Stimulated activated CD8-positive, alpha-beta memory T cell treated with anti-CD3 and anti-CD28 coated beads, Interleukin-4, amount 100 ng/mL, for 48 hours (primary cell): Measurements from ENCODE around the gene TBC1D16.

Experiments used
- DNase-seq: peaks from one replicate; pipeline ENCODE4 v3.0.0-alpha.2; 2020

The TBC1D16 gene

DNA sequence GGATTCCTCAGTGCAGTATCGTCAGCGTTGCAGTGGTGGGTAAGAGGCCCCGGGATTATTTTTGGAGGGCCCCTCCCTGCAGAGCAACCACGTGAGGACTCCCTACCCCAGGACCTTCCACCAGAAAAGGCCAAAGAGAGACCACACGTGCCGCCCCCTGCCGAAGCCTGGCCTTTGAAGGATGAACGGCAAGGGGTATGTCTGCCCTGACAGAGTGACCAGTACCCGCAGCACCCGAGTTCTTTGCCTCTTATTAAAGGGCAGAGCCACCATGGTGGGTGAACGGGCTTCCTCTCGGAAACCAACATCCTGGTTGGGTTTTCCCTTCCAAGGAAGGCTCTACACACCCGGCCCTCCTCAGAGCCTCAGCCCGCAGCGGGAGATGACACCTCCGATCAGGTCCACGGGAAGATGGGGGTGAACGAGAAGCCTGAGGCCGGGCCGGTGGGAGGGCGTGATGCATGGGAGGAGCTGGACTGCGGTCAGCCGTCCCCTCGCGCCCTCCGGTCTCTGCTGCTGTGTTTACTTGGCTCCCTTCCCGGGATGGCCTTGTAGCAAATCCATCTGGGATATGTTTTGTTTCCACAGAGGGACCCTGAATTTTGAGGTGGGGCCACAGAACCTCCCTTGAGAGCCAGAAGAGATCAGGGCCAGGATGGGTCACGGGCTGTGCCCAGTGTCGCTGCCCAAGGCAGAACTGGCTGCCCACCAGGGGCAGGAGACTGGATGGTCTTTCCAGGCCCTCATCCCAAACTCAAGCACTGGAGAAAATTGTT lies 49.1 kb downstream of the TBC1D16 start:
- no peak for DNase-seq

GRCh38 chr17:79985943-79986391 lies 49.7 kb downstream of the TBC1D16 start:
- DNase-seq = no peak

- no peak for DNase-seq
Measured at GRCh38 chr17:79985361-79985942, 50.2 kb downstream of the TBC1D16 start.

- DNase-seq = no peak
Measured at GRCh38 chr17:79984877-79985276, 50.8 kb downstream of the TBC1D16 start.

DNA sequence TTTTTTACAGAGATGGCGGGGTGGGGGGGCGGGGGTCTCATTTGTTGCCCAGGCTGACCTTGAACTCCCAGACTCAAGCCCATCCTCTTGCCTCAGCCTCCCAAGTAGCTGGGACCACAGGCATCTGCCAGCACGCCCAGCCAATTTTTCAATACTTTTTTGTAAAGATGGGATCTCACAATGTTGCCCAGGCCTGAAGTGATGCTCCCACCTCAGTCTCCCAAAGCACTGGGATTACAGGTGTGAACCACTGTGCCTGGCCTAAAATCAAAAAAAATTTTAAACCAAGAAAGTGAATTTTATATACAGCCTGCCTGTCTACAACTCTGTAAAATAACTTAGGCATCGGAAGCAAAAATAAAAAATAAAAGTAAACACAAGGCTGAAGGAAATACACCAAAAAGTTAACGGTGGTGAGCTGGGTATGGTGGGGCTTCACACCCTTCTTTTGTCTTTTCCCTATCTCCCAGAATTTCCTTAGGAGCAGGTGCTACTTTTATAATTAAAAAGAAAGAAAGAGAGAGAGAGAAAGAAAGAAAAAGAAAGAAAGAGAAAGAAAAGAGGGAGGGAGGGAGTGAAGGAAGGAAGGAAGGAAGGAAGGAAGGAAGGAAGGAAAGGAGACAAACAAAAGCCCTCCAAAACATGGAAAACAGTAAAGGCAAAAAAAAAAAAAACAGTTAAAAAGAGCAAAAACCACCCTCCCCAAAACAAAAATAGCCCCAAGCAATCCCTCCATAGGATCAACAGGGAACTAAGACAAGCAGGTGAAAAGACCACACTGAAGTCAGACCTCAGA lies 51.4 kb downstream of the TBC1D16 start:
- no peak for DNase-seq

GRCh38 chr17:79983456-79983855 lies 52.2 kb downstream of the TBC1D16 start:
- DNase-seq = no peak

GRCh38 chr17:79982986-79983385 lies 52.7 kb downstream of the TBC1D16 start:
- DNase-seq = no peak

GRCh38 chr17:79981661-79982101 lies 54.0 kb downstream of the TBC1D16 start:
- no peak for DNase-seq

GRCh38 chr17:79981090-79981489 lies 54.6 kb downstream of the TBC1D16 start:
- DNase-seq = no peak

DNA sequence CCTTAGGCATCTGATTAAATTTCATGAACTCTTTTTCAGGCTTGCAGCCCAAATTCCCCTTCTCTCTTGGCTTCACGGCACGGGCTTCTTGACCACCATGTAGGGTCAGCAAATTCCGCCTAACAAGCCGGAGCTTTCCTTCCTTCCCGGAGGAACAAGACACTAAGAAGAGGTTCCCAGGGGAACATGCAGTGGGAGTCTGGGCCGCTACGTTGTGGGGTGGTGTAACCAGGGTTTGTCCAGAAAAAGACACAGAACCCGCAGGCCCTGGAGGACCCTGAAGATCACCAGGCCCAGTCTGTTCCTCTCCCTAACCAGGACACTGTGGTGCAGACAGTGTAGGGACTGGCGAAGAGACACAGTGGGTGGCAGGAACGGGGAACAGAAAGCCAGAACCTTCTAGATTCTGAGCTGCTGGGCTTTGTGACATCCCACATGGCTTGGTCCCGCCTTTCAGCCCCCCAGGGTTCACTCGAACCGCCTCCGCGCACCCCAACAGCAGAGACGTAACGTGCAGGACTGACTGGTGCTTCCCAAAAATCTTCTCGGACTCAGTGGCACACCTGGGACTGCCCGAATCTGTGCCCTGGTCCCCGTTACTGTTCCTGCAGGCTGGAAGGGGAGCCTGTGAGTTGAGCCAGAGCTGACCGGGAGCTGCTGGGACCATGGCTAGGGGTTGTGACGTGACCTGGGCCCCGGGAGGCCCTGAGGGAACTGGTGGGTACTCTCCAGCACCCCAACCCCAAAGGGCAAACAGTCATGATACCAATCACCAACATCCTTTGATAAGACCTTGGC lies 55.2 kb downstream of the TBC1D16 start:
- no peak for DNase-seq

DNA sequence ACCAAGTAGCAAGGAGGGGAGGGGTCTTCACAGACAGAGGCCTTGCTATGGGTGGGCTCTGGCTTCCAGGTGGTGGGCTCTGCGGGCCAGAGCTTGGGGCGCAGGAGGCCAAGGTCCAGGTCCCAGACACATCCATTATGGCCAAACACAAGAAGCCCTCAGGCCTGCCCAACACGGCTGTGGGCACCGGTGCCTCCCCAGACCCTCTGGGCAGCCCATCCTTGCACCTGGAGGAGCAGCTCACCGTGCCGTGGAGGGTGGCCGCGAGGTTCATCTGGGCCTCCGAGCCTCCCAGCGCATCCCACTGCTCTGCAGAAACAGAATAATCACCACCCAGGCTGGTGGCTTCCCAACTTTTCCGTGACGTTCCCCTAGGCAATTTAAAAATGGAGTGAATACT lies 55.9 kb downstream of the TBC1D16 start:
- no peak for DNase-seq

- DNase-seq = no peak
Measured at GRCh38 chr17:79979221-79979741, 56.4 kb downstream of the TBC1D16 start.

DNA sequence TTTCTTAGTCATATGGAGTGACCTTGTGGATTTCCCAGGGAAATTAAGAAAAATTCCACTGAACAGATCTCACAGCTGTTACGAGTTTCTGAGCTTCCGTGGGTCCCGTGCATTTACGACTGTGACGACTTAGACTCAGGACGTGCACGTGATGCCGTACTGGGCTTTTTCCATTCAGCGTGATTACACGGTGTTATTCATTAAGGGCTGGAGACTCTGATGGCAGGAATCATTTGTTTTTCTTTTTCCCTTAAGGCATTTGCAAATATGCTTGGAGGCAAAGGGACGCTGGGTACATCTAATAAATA lies 57.2 kb downstream of the TBC1D16 start:
- no peak for DNase-seq

DNA sequence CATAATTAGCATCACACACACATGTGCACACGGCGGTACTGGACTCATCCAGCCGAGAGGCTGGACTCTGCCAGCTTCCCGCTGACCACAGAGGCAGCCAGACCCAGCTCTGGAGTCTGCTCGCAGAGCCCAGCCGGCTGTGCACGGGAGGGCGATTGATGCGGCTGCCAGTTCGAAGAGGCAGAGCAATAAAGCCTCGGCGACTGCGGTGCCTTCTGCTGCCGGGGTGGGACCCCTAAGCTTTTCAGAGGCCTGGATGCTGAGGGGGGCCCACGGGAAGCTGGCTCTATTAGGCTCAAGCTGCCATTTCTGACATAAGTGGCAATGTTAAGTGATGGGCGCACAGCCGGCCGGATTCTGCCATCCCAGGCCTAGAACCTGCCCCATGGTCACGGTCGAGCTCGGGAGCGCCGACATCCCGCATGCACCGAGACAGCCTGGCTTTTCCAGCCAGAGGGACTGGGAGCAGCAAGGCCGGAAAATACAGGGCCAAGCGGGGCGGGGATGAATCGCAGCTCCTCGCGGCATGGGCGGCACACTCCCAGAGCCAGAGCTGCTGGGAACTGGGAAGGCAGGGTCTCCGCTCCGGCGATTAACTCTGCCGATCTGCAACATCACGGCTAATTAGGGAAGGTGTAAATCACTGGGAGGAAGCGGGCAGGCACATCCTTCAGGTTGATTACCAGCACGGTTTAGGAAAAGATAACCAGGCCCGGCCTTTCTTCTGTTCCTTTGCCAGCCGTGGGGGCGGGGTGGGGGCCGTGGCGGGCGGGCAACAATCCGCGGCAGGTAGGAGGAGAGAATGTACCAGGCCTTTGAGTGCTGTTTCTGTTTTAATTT lies 57.7 kb downstream of the TBC1D16 start:
- DNase-seq = no peak

- no peak for DNase-seq
Measured at GRCh38 chr17:79977161-79977631, 58.5 kb downstream of the TBC1D16 start.

- DNase-seq = no peak
Measured at GRCh38 chr17:79976451-79976850, 59.2 kb downstream of the TBC1D16 start.

GRCh38 chr17:79975498-79976134 lies 60.1 kb downstream of the TBC1D16 start:
- no peak for DNase-seq

GRCh38 chr17:79974566-79975497 lies 60.8 kb downstream of the TBC1D16 start:
- DNase-seq = no peak

DNA sequence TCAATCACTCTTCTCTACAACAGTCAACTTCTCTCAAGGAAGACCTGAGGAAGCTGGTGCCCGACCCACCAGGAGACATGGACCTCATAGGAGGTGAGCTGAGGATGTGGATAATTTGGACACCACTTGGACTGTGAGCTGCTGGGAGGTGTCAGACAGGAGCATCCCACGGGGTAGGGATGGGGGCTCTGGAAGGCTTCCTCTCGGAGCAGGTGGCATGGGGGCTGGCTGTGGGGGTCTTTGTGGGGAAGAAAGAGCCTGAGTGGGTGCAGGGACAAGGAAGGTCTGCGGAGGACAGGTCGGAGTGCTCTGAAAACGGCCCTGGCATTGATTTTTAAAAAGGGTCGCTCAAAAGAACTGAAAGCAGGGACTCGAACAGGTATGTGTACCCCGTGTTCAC lies 64.0 kb downstream of the TBC1D16 start:
- DNase-seq = no peak

GRCh38 chr17:79970576-79971068 lies 65.0 kb downstream of the TBC1D16 start:
- no peak for DNase-seq
